IPS-NIHi11 (cell line): ENCODE measurements around the gene CEP112.
"Not testable (repeated sequence)": the region's sequence is repeated elsewhere in the genome, so short reads cannot be mapped to it uniquely, and the experiment has no call there.

Source experiments
- DNase-seq: peaks from one replicate; pipeline ENCODE4 v3.0.0; 2012; ENCODE audit warnings: mixed read lengths, low spot score

Gene CEP112

GRCh38 chr17:65732667-65733066 is 459.3 kb downstream of the CEP112 start:
- not testable (repeated sequence) for DNase-seq

- DNase-seq, result no peak
Observed at GRCh38 chr17:65730711-65731169, 461.2 kb downstream of the CEP112 start.

GRCh38 chr17:65729207-65729606 is 462.7 kb downstream of the CEP112 start:
- DNase-seq, result no peak

GRCh38 chr17:65727832-65728231 is 464.1 kb downstream of the CEP112 start:
- DNase-seq, result no peak

GRCh38 chr17:65727246-65727645 is 464.7 kb downstream of the CEP112 start:
- no peak for DNase-seq

GRCh38 chr17:65723431-65724151 is 468.3 kb downstream of the CEP112 start:
- DNase-seq, result no peak

GRCh38 chr17:65718601-65719000 is 473.3 kb downstream of the CEP112 start:
- DNase-seq, result no peak

GRCh38 chr17:65712383-65713267 is 479.3 kb downstream of the CEP112 start:
- no peak for DNase-seq

- DNase-seq, result no peak
Observed at GRCh38 chr17:65711671-65712276, 480.2 kb downstream of the CEP112 start.

GRCh38 chr17:65707780-65708179 is 484.2 kb downstream of the CEP112 start:
- DNase-seq, result no peak

- no peak for DNase-seq
Observed at GRCh38 chr17:65704731-65705130, 487.2 kb downstream of the CEP112 start.

- no peak for DNase-seq
Observed at GRCh38 chr17:65703891-65704290, 488.0 kb downstream of the CEP112 start.

- DNase-seq, result no peak
Observed at GRCh38 chr17:65699459-65699858, 492.5 kb downstream of the CEP112 start.

GRCh38 chr17:65698381-65699061 is 493.4 kb downstream of the CEP112 start:
- no peak for DNase-seq

- DNase-seq, result no peak
Observed at GRCh38 chr17:65697661-65698060, 494.3 kb downstream of the CEP112 start.

GRCh38 chr17:65696739-65697394 is 495.1 kb downstream of the CEP112 start:
- DNase-seq, result no peak

- no peak for DNase-seq
Observed at GRCh38 chr17:65694601-65695000, 497.3 kb downstream of the CEP112 start.

GRCh38 chr17:65690626-65691310 is 501.2 kb downstream of the CEP112 start:
- DNase-seq, result no peak

GRCh38 chr17:65688307-65688706 is 503.6 kb downstream of the CEP112 start:
- DNase-seq, result no peak

GRCh38 chr17:65685110-65685509 is 506.8 kb downstream of the CEP112 start:
- no peak for DNase-seq

- DNase-seq, result no peak
Observed at GRCh38 chr17:65684631-65685030, 507.3 kb downstream of the CEP112 start.
